K562 (cell line): Measurements from ENCODE around the gene HPSE2. TPM values are rescaled to one million over a fixed set of nuclear protein-coding genes. Genes with fewer than 3 reads are reported as not detected.
A peak's percentile ranks its signal among the peaks of the same experiment; 100 is the strongest.

Experiments
- ATAC-seq: fragments of 200-7000 bp; cut with Tn5 transposase; 3 replicates; pipeline ENCODE4 v1.9.1; 2020; ENCODE audit warnings: moderate library complexity
- BruUV-seq: library from RNA; stranded (reverse); fragments of 400-500 nt; replicated peaks from 2 replicates; lab custom pipeline; 2021; lab: Mats Ljungman, UMichigan
- CTCF ChIA-PET: fragments of 300-600 bp; formaldehyde crosslinking; extraction: SDS; loops from one replicate; lab custom pipeline; 2021; ENCODE audit warnings: low intra/inter-chr PET ratio; lab: Yijun Ruan, JAX
- POLR2A ChIA-PET: fragments of 300-600, 350-650 bp; sonication (Branson Sonifier 250); formaldehyde crosslinking; extraction: SDS; loops from one replicate; lab custom pipeline; 2021; ENCODE audit warnings: antibody characterized with exemption, inconsistent platforms; lab: Yijun Ruan, JAX
- DNase-seq, 4 experiments: peaks; one replicate each; pipeline versions ENCODE4 v3.0.0 to v3.0.0-alpha.2; 2011 to 2018; ENCODE audit warnings: low spot score in 3 of 4, mixed read lengths in 3 of 4; ENCODE audit errors: extremely low read depth in 1 of 4
- FAIRE-seq: peaks from 2 replicates; lab custom pipeline; 2011; peaks lifted over from hg19 to GRCh38; lab: Jason Lieb, UNC
- H2AFZ ChIP-seq: 2 replicates; pipeline ENCODE4 v1.6.0; 2011; ENCODE audit warnings: low read depth, low read length, control low read depth, inconsistent platforms
- H3K27ac ChIP-seq: fragments of 200-600 bp; 3 replicates; pipeline ENCODE4 v1.8.0; 2011; ENCODE audit warnings: low read depth, mild to moderate bottlenecking, control low read depth, inconsistent platforms, low read length, moderate library complexity, mixed read lengths; ENCODE audit errors: extremely low read depth
- H3K27me3 ChIP-seq, 2 experiments: fragments of 300-600 bp in 1 of 2; 2 replicates in 1 of 2; 3 replicates in 1 of 2; pipeline versions ENCODE4 v1.6.0 to v1.8.0; 2011; ENCODE audit warnings: inconsistent platforms in 2 of 2, low read length in 2 of 2, mild to moderate bottlenecking in 1 of 2, mixed read lengths in 1 of 2, moderate library complexity in 1 of 2; ENCODE audit not compliant: control insufficient read depth in 2 of 2, insufficient read depth in 2 of 2
- H3K36me3 ChIP-seq: fragments of 300-600 bp; 3 replicates; pipeline ENCODE4 v1.8.0; 2011; ENCODE audit warnings: mild to moderate bottlenecking, low read length, inconsistent platforms; ENCODE audit not compliant: control insufficient read depth, insufficient read depth
- H3K4me1 ChIP-seq, 2 experiments: fragments of 200-600 bp in 1 of 2; replicated peaks in 1 of 2; 2 replicates in 1 of 2; 3 replicates in 1 of 2; pipeline versions ENCODE4 v1.5.1 to v1.8.0; 2011; ENCODE audit warnings: inconsistent platforms in 2 of 2, low read length in 2 of 2, mild to moderate bottlenecking in 1 of 2, mixed read lengths in 1 of 2, moderate library complexity in 1 of 2; ENCODE audit not compliant: control insufficient read depth in 2 of 2, insufficient read depth in 2 of 2
- H3K4me2 ChIP-seq: 2 replicates; pipeline ENCODE4 v1.6.1; 2011; ENCODE audit warnings: low read length, control low read depth, inconsistent platforms, mixed read lengths; ENCODE audit not compliant: insufficient read depth
- H3K4me3 ChIP-seq: fragments of 200-600 bp; sonication (generic), shearing (Covaris generic); 2 replicates; pipeline ENCODE4 v1.5.1; 2016; ENCODE audit warnings: control low read depth, inconsistent platforms
- H3K79me2 ChIP-seq: fragments of 200-600 bp; 3 replicates; pipeline ENCODE4 v1.8.0; 2011; ENCODE audit warnings: low read length, inconsistent platforms; ENCODE audit not compliant: control insufficient read depth, insufficient read depth
- H3K9ac ChIP-seq, 2 experiments: 2 replicates each; pipeline versions ENCODE4 v1.6.0 to v1.6.1; 2011; ENCODE audit warnings: low read depth in 2 of 2, low read length in 2 of 2, control low read depth in 1 of 2, inconsistent platforms in 1 of 2, mild to moderate bottlenecking in 1 of 2, mixed read lengths in 1 of 2; ENCODE audit not compliant: insufficient read depth in 1 of 2
- H3K9me1 ChIP-seq: one replicate; pipeline ENCODE4 v1.6.0; 2011; ENCODE audit warnings: inconsistent platforms, mild to moderate bottlenecking, low read length, moderate library complexity; ENCODE audit not compliant: control insufficient read depth, insufficient read depth
- H3K9me3 ChIP-seq: replicated peaks from 2 replicates; pipeline ENCODE4 v1.5.1; 2011; ENCODE audit warnings: low read depth, low read length, inconsistent platforms; ENCODE audit not compliant: control insufficient read depth, insufficient read depth
- H4K20me1 ChIP-seq: replicated peaks from 2 replicates; pipeline ENCODE4 v1.6.1; 2011; ENCODE audit warnings: low read length, inconsistent platforms, mixed read lengths; ENCODE audit not compliant: control insufficient read depth, insufficient read depth
- ADNP ChIP-seq: fragments of 200-800 bp; sonication (Bioruptor generic); IDR thresholded peaks from 2 replicates; pipeline ENCODE4 v1.6.1; 2016; ENCODE audit warnings: missing genetic modification characterization, missing compliant biosample characterization
- ATF1 ChIP-seq, 2 experiments: fragments of 450-650 bp in 1 of 2; IDR thresholded peaks; 2 replicates each; pipeline ENCODE4 v1.6.1; 2016; ENCODE audit warnings: missing compliant biosample characterization in 1 of 2, missing genetic modification characterization in 1 of 2
- BRD9 ChIP-seq: fragments of 450-650 bp; IDR thresholded peaks from 2 replicates; pipeline ENCODE4 v1.6.1; 2018; ENCODE audit warnings: low read depth; ENCODE audit not compliant: partially characterized antibody
- CBX3 ChIP-seq, 2 experiments: IDR thresholded peaks; 1 replicate in 1 of 2; 2 replicates in 1 of 2; pipeline ENCODE4 v1.6.1; 2012; ENCODE audit warnings: inconsistent platforms in 2 of 2, low read length in 2 of 2, borderline replicate concordance in 1 of 2, control low read depth in 1 of 2
- ELK3 ChIP-seq: fragments of 450-650 bp; formaldehyde crosslinking; IDR thresholded peaks from 2 replicates; pipeline ENCODE4 v1.4.0; 2020; ENCODE audit warnings: mild to moderate bottlenecking
- EP300 ChIP-seq: IDR thresholded peaks from 2 replicates; pipeline ENCODE4 v1.6.1; 2012; ENCODE audit warnings: low read length, improper control_type of control experiment
- HSF4 ChIP-seq: fragments of 250-450 bp; sonication (Bioruptor Pico); IDR thresholded peaks from 2 replicates; pipeline ENCODE4 v2.1.2; 2022; ENCODE audit warnings: mild to moderate bottlenecking, moderate library complexity, borderline replicate concordance
- NUFIP1 ChIP-seq: fragments of 450-650 bp; IDR thresholded peaks from 2 replicates; pipeline ENCODE4 v1.6.1; 2018; ENCODE audit not compliant: partially characterized antibody
- POLR2H ChIP-seq: IDR thresholded peaks from 2 replicates; pipeline ENCODE4 v1.6.1; 2016; ENCODE audit warnings: missing genetic modification characterization, low read depth, mild to moderate bottlenecking, control low read depth, missing compliant biosample characterization, moderate library complexity
- PTTG1 ChIP-seq: fragments of 450-650 bp; IDR thresholded peaks from 2 replicates; pipeline ENCODE4 v1.6.1; 2016; ENCODE audit warnings: low read depth, mild to moderate bottlenecking, missing genetic modification characterization, missing compliant biosample characterization
- SRSF7 ChIP-seq: fragments of 200-400 bp; formaldehyde crosslinking; optimal IDR thresholded peaks from 2 replicates; pipeline ENCODE3; 2017; ENCODE audit warnings: mild to moderate bottlenecking, low read depth, low read length
- SRSF9 ChIP-seq: fragments of 200-400 bp; formaldehyde crosslinking; IDR thresholded peaks from 2 replicates; pipeline ENCODE4 v1.6.1; 2017; ENCODE audit warnings: low read depth, low read length, borderline replicate concordance
- TAL1 ChIP-seq: fragments of 450-650 bp; IDR thresholded peaks from 2 replicates; pipeline ENCODE4 v1.6.1; 2016; ENCODE audit warnings: mild to moderate bottlenecking
- TARDBP ChIP-seq: fragments of 450-650 bp; IDR thresholded peaks from 2 replicates; pipeline ENCODE4 v1.6.1; 2016
- ZFP36 ChIP-seq: fragments of 150-350 bp; IDR thresholded peaks from 2 replicates; pipeline ENCODE4 v1.6.1; 2018; ENCODE audit warnings: low read length, low read depth; ENCODE audit not compliant: partially characterized antibody
- ZNF311 ChIP-seq: fragments of 250-450 bp; sonication (Bioruptor Pico); IDR thresholded peaks from 2 replicates; pipeline ENCODE4 v1.4.0; 2020; ENCODE audit warnings: mild to moderate bottlenecking, moderate library complexity
- ZNF347 ChIP-seq: fragments of 450-650 bp; formaldehyde crosslinking; IDR thresholded peaks from 2 replicates; pipeline ENCODE4 v1.4.0; 2020; ENCODE audit warnings: low read depth, mild to moderate bottlenecking, moderate library complexity
- in situ Hi-C: fragments of 300-500 bp; cut with MboI; formaldehyde crosslinking; loops from 4 replicates; pipeline ENCODE4 v1.15.0; 2018; ENCODE audit warnings: inconsistent platforms, mixed read lengths
- intact Hi-C: fragments of 100-400 bp; cut with micrococcal nuclease; formaldehyde crosslinking; loops from 2 replicates; pipeline ENCODE4 v1.14.2; 2022
- polyA plus RNA-seq, 8 experiments: library from polyadenylated mRNA; depleted of rRNA in 4 of 8; stranded (reverse) in 5 of 8; unstranded in 3 of 8; fragments of >200 nt; fragmentation: Nextera tagmentation in 2 of 8; fragmentation: Illumina TruSeq in 1 of 8; extraction: Ambion mirVana in 2 of 8; extraction: Trizol in 1 of 8; gene quantifications; 2 replicates each; pipeline versions ENCODE4 v1.2.1 to v1.2.3, GENCODE V29; 2011 to 2014; ENCODE audit warnings: inconsistent platforms in 1 of 8, missing spikeins in 1 of 8
- total RNA-seq, 7 experiments: library from RNA; depleted of rRNA in 6 of 7; stranded (reverse); fragments of >200 nt in 6 of 7; fragmentation: Illumina TruSeq in 2 of 7; extraction: Trizol in 2 of 7; gene quantifications; 2 replicates each; pipeline versions ENCODE4 v1.2.1 to v1.2.3, GENCODE V29; 2011 to 2021; ENCODE audit warnings: low replicate concordance in 1 of 7

HPSE2 gene
- total and polyA plus RNA-seq, 9 of the 15 experiments (the other 6 are each of a cell fraction or from before 2014, with no cell fraction given) = 0.03 to 0.10 (median 0.04) TPM; not detected in 2

- H3K9me3 ChIP-seq = no peaks in the 10 kb centered on the region
- peaks cover 3 to 37% of the 10 kb centered on the region in 2 experiments; a peak in 3 of 5 replicates for H3K4me1 ChIP-seq
- no peaks in the 10 kb centered on the region for H3K36me3 ChIP-seq
- H3K27me3 ChIP-seq = no peaks in the 10 kb centered on the region
- no peaks in the 10 kb centered on the region for H3K9me1 ChIP-seq
- H3K4me3 ChIP-seq = no peak overlapping the region
- CTCF ChIA-PET = no interaction called here
- in situ Hi-C loops (no loop called here), intact Hi-C loops (no loop called here)
- peak overlapping the region; percentile 90 for H2AFZ ChIP-seq
- POLR2A ChIA-PET = interaction anchor here (0.5 to 1.9 kb wide), 3 partner anchors 10 to 297 kb away, joined by 3 to 5 read pairs (median 3); no protein-coding TSS in a partner anchor
- no peak for FAIRE-seq
- H3K27ac ChIP-seq = peak overlapping the region; percentile 51
- DNase-seq = peak in 1 of 4 experiments; percentile 14
- no peaks in the 10 kb centered on the region for H4K20me1 ChIP-seq
- no peak for TF ChIP-seq CBX3 (IDR thresholded peaks at IDR 0.05; ENCODE audit: borderline replicate concordance in 1 of 2, low read length in 2 of 2)
- TF ChIP-seq TARDBP = no peak
- TF ChIP-seq NUFIP1 = no peak
- no peak for TF ChIP-seq ZNF311
- TF ChIP-seq PTTG1 (tag) = no peak
- no peak for TF ChIP-seq ADNP (tag)
- no peak for TF ChIP-seq EP300
- no peak for TF ChIP-seq HSF4 (CRISPR knock-in tag)
- no peak for TF ChIP-seq SRSF9
- no peak for TF ChIP-seq TAL1
- TF ChIP-seq ZFP36 = no peak
- TF ChIP-seq SRSF7 = no peak
- TF ChIP-seq POLR2H (tag) = no peak
- TF ChIP-seq BRD9 = no peak
- TF ChIP-seq ELK3 (CRISPR knock-in tag) = no peak
- TF ChIP-seq ATF1 (CRISPR knock-in tag; IDR thresholded peaks at IDR 0.05) = no peak
- TF ChIP-seq ATF1 (tag; IDR thresholded peaks at IDR 0.05) = no peak
- no peak for TF ChIP-seq ZNF347 (CRISPR knock-in tag)
- H3K4me2 ChIP-seq = peak overlapping the region; percentile 71; the same call in 1 of the 2 replicates
- no TSS peak for BruUV-seq
- H3K9ac ChIP-seq = no peak overlapping the region; a peak in 1 of 4 replicates
- peak; percentile 58 for ATAC-seq
- H3K79me2 ChIP-seq = no peaks in the 10 kb centered on the region
These were observed 315.3 kb downstream of the HPSE2 start for GRCh38 chr10:98920360-98920759.
